Vagina (tissue), 2 donors: ENCODE measurements around the gene GTF2B.
"Not testable (repeated sequence)": the region's sequence is repeated elsewhere in the genome, so short reads cannot be mapped to it uniquely, and the experiment has no call there.

Source experiments
- CTCF ChIP-seq, 3 experiments: fragments of 450-650 bp in 2 of 3; fragments of 200-600 bp in 1 of 3; sonication (generic) in 1 of 3; IDR thresholded peaks; one replicate each; pipeline ENCODE4 v1.5.1; 2017 to 2019; ENCODE audit warnings: antibody characterized with exemption in 3 of 3, mild to moderate bottlenecking in 2 of 3, moderate library complexity in 2 of 3
- POLR2A ChIP-seq, 2 donors: fragments of 450-650 bp; IDR thresholded peaks; one replicate each; pipeline ENCODE4 v1.6.1; 2017; ENCODE audit warnings: antibody characterized with exemption in 2 of 2, mild to moderate bottlenecking in 2 of 2, moderate library complexity in 2 of 2
- POLR2AphosphoS5 ChIP-seq, 2 donors: sonication (generic); formaldehyde crosslinking; IDR thresholded peaks; one replicate each; pipeline ENCODE4 v1.9.0; 2017; ENCODE audit warnings: antibody characterized with exemption in 2 of 2, mild to moderate bottlenecking in 2 of 2, low read depth in 1 of 2; ENCODE audit not compliant: insufficient read depth in 1 of 2

- TF ChIP-seq POLR2A (IDR thresholded peaks at IDR 0.05); CTCF (IDR thresholded peaks at IDR 0.05); POLR2AphosphoS5 (IDR thresholded peaks at IDR 0.05; ENCODE audit: insufficient read depth in 1 of 2, low read depth in 1 of 2): not testable (repeated sequence)
Measured at GRCh38 chr1:88930176-88930575, 38.8 kb upstream of the GTF2B start.
